GM12875 (cell line): ENCODE measurements around the gene PSME2.

Experiments
- H3K4me3 ChIP-seq: one replicate; pipeline ENCODE4 v1.5.1; 2011; ENCODE audit warnings: low read depth, low read length, control low read depth
- TF ChIP-seq, protein P1 (sequence below): IDR thresholded peaks from 2 replicates; pipeline ENCODE4 v1.5.1; 2011; ENCODE audit warnings: low read depth, mild to moderate bottlenecking, control low read depth, inconsistent platforms, low read length, moderate library complexity, borderline replicate concordance; ENCODE audit not compliant: insufficient read depth

PSME2 gene

DNA sequence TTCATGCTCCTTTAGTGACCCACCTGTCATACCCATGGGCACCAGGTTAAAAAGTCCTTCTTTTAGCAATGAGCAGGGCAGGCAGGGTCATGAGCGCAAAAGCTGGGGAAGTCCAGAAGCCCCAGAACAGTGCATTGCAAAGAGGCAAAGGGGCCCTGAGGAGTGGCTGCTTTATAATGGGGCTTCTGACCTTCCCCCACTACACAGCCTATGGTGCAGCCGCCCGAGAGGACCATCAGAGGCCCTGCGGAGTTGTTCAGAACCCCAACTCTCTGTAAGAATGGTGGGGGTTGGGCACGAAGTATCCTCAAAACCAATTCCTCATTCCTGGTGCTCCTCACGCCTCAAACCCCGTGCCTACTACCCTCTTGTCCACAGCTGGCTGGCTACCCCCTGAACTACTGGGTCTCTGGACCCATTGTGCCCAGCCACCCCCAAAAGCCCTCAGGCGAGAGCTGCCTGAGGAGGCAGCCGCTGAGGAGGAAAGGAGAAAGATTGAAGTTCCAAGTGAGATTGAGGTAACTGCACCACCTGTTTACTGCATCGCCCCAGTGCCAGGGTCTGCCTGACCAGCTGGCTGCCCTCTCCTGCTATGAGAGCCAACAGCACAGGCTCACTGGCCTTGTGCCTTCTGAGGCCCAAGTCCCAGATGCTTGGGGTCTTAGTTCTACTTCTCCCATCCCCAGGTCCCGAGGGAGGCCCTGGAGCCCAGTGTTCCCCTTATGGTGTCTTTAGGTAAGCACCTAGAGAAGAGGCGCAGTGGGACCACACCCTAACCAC lies 32.2 kb upstream of the PSME2 start:
- no peak overlapping the region for H3K4me3 ChIP-seq

DNA sequence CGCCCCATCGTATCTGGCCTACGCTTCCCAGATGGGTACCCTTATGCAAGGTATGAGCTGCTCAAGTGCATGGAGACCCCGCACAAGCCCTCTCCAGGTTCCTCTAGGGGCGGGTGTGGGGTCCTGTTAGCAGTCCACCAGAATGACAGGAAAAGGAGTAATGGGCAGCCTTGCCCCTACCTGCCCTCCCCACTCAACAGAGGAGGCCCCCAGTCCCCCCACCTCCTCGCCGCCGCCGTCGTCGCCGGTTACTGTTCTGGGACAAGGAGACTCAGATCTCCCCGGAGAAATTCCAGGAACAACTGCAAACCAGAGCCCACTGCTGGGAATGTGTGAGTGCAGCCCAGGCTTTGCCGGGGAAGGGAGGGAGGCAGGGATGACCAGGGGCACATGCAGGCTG lies 31.5 kb upstream of the PSME2 start:
- H3K4me3 ChIP-seq: no peak overlapping the region

More for the DNA sequence above, 32.2 kb upstream of the PSME2 start:
- TF ChIP-seq, protein P1, sequence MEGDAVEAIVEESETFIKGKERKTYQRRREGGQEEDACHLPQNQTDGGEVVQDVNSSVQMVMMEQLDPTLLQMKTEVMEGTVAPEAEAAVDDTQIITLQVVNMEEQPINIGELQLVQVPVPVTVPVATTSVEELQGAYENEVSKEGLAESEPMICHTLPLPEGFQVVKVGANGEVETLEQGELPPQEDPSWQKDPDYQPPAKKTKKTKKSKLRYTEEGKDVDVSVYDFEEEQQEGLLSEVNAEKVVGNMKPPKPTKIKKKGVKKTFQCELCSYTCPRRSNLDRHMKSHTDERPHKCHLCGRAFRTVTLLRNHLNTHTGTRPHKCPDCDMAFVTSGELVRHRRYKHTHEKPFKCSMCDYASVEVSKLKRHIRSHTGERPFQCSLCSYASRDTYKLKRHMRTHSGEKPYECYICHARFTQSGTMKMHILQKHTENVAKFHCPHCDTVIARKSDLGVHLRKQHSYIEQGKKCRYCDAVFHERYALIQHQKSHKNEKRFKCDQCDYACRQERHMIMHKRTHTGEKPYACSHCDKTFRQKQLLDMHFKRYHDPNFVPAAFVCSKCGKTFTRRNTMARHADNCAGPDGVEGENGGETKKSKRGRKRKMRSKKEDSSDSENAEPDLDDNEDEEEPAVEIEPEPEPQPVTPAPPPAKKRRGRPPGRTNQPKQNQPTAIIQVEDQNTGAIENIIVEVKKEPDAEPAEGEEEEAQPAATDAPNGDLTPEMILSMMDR: no peak

DNA sequence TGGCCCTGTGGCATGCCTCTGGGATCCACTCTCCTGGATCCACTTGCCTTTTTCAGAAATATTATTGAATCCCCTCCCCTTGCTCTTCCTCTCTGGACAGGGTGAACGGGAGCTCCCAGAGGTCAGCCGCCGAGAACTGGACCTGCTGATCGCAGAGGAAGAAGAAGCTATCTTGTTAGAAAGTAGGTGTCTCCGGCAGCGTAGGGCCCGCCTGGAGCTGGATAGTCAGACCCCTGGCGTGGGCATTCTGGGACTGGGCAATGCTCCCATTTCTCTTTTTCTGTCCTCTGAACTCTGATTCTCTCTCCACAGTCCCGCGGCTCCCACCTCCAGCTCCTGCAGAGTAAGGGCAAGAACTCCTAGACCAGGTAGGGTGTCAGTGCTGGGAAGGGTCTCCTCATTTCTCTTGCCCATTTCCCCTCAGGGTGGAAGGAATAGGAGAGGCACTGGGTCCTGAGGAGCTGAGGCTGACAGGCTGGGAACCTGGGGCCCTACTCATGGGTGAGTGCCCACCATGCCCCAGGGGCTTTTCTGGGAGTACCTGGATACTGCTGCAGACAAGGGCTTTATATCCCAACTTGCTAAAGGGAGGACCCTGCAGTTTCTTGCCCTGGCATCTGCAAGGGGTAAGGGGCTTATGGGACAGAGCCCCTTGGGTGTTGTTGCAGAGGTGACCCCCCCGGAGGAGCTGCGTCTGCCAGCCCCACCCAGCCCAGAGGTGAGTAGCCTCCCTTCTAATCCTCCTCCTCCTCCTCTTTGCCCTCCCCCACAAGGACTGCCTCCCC lies 30.8 kb upstream of the PSME2 start:
- TF ChIP-seq, protein P1: no peak
- no peak overlapping the region for H3K4me3 ChIP-seq

More for the DNA sequence above, 31.5 kb upstream of the PSME2 start:
- TF ChIP-seq, protein P1: no peak

DNA sequence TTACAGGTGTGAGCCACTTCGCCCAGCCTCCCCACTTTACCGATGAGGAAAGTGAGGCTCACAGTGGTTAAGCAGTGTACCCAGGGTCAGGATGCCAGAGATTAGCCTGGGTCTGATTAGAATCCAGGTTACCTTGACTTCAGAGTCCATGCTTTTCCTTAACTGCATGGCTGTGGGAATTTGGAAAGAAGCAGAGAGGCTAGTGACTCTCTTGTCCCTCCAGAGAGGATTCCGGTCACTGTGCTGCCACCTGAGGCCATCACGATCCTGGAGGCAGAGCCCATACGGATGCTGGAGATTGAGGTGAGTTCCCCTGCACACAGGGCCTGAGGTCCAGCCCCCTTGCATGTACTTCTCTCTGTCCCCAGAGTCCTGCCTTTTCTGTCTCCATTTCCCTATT lies 30.2 kb upstream of the PSME2 start:
- no peak overlapping the region for H3K4me3 ChIP-seq
- TF ChIP-seq, protein P1: no peak

DNA sequence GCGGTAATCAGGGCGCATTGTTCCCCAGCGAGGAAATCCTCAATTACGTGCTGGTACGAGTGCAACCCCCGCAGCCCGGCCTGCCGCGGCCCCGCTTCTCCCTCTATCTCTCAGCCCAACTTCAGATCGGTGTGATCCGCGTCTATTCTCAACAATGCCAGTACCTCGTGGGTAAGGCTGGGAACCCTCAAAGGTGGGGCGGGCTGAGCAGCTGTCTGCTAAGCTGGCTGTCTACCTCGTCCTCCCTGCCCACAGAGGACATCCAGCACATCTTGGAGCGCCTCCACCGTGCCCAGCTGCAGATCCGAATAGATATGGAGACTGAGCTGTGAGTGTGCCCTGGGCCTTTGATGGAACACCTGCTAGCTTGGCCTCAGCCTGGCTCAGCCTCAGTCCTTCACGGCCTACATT lies 26.5 kb upstream of the PSME2 start:
- TF ChIP-seq, protein P1: no peak
- H3K4me3 ChIP-seq: peak overlapping the region; percentile 72

DNA sequence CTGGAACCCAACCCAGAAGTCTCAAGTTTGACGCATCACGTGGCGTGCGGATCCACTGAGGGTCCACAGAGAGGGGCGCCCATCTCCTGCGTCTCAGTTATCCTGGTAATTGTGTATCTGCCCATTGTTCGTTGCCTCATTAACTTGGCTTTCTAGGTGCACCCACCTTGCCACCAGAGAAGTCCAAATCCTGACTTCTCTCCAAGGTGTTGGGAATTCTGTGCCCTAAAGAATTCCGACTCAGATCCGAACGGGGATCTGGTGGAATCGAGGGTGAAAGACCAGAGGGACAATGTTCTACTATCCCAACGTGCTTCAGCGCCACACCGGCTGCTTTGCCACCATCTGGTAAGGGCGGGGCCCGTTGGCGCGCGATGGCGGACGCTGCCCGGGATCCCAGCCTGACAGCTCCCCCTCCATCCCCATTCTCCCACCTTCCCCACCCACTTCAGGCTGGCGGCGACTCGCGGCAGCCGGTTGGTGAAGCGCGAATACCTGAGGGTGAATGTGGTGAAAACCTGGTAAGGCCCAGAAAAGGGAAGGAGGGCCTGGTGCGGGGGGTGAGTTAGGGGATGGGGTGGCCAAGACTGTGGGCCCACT lies 26.0 kb upstream of the PSME2 start:
- peak overlapping the region; percentile 72 for H3K4me3 ChIP-seq

More for the DNA sequence above, 26.0 kb upstream of the PSME2 start:
- TF ChIP-seq, protein P1: no peak
